GM10266 (cell line): ENCODE results near the gene KRT34.
"Not testable (repeated sequence)": the region's sequence is repeated elsewhere in the genome, so short reads cannot be mapped to it uniquely, and the experiment has no call there.

Experiments
- DNase-seq: peaks from one replicate; pipeline ENCODE4 v3.0.0; 2012; ENCODE audit errors: extremely low spot score
- TF ChIP-seq, protein P1 (sequence below): IDR thresholded peaks from 2 replicates; pipeline ENCODE4 v1.5.1; 2012; ENCODE audit warnings: mild to moderate bottlenecking, low read depth; ENCODE audit not compliant: control insufficient read depth, insufficient read depth; ENCODE audit errors: missing control alignments

The KRT34 gene

GRCh38 chr17:41381943-41382342 lies at the start of gene KRT34:
TSS of gene KRT34 (minus strand) at chr17:41382306. CDS start at chr17:41382246, 60 bp downstream.
- DNase-seq = not testable (repeated sequence)

DNA sequence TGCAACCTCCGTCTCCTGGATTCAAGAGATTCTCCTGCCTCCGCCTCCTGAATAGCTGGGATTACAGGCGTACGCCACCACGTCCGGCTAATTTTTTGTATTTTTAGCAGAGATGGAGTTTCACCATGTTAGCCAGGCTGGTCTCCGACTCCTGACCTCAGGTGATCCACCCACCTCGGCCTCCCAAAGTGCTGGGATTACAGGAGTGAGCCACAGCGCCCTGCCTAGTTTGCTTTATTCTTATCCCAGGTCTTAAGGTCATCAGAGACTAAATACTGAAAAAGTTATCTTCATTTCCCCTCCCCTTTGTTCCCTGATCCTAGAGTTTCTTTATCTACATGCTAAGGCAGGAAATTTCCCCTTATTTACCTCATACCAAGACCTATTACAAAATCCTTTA lies 48.3 kb upstream of the KRT34 start:
- DNase-seq = not testable (repeated sequence)

GRCh38 chr17:41429667-41430066 lies 47.6 kb upstream of the KRT34 start:
- TF ChIP-seq, protein P1, sequence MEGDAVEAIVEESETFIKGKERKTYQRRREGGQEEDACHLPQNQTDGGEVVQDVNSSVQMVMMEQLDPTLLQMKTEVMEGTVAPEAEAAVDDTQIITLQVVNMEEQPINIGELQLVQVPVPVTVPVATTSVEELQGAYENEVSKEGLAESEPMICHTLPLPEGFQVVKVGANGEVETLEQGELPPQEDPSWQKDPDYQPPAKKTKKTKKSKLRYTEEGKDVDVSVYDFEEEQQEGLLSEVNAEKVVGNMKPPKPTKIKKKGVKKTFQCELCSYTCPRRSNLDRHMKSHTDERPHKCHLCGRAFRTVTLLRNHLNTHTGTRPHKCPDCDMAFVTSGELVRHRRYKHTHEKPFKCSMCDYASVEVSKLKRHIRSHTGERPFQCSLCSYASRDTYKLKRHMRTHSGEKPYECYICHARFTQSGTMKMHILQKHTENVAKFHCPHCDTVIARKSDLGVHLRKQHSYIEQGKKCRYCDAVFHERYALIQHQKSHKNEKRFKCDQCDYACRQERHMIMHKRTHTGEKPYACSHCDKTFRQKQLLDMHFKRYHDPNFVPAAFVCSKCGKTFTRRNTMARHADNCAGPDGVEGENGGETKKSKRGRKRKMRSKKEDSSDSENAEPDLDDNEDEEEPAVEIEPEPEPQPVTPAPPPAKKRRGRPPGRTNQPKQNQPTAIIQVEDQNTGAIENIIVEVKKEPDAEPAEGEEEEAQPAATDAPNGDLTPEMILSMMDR = no peak
- no peak for DNase-seq

- TF ChIP-seq, protein P1 = no peak
- DNase-seq = no peak
These were observed 46.6 kb upstream of the KRT34 start for GRCh38 chr17:41428591-41429291.

- TF ChIP-seq, protein P1 = no peak
- no peak for DNase-seq
These were observed 42.1 kb upstream of the KRT34 start, which contains the start of gene KRT37 for GRCh38 chr17:41424111-41424635. TSS of gene KRT37 (minus strand) at chr17:41424585. CDS start at chr17:41424523, 62 bp downstream.

- not testable (repeated sequence) for DNase-seq
These were observed 40.5 kb upstream of the KRT34 start for GRCh38 chr17:41422586-41422985.

DNA sequence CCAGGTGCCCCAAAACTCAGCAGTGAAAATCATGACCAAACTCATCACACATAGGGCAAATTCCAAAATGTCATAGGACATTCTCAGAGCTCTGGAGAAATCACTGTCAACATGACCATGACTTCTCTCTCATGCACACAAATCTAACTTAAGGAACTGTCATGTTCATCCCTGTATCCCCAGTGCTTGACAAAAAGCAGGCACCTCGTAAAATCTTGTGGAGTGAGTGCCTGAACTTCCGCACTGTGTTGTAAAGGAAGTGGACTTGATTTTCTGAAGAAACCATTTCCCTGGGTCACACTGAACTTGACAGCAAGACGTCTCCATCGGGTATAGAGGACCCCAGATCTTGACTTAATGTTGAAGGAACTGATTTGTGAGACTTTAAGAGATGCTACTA lies 39.5 kb upstream of the KRT34 start:
- no peak for DNase-seq
- TF ChIP-seq, protein P1 = no peak

GRCh38 chr17:41421116-41421515 lies 39.0 kb upstream of the KRT34 start:
- no peak for DNase-seq
- TF ChIP-seq, protein P1 = no peak

DNA sequence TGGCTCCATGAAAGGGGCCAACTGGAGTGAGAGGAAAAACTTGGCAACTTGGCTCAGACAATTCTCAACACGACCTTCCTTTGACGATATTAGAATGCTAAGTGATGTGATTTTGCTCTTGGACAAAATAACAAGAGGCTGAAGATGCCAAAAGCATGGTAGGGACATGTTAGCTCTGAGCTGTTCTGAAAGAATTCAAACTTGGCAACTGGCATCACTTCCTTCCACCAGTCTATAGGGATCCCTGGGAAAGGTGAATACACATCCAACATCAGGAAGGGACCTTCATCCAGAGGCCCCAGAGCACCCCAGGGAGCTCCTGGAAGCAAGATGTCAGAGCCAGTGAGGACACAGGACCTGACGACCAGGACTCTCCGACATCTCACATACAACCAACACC lies 38.0 kb upstream of the KRT34 start:
- no peak for DNase-seq
- TF ChIP-seq, protein P1 = no peak
